ENCODE data around the gene ACSM6. TPM values are rescaled to one million over a fixed set of nuclear protein-coding genes. Genes with fewer than 3 reads are reported as not detected.
A peak's percentile ranks its signal among the peaks of the same experiment; 100 is the strongest.

ACSM6 gene
- total RNA-seq, 4 donors from 2014 or later: not detected

- DNase-seq (no peak), ATAC-seq (no peak)
- TF ChIP-seq CTCF (IDR thresholded peaks at IDR 0.05 in 4 of 5, conservative IDR thresholded peaks at IDR 0.05 in 1 of 5) (peak in 4 of 5 experiments; percentile 17 to 46 (median 26)), POLR2A (IDR thresholded peaks at IDR 0.05) (no peak)
- H3K27ac ChIP-seq: peak overlapping the region in 3 of 4 donors; percentile 44 to 74 (median 48)
- no peaks in the 10 kb centered on the region for H3K9me3 ChIP-seq
- H3K4me3 ChIP-seq: no peak overlapping the region
- H3K4me1 ChIP-seq: peaks cover 16 to 35% of the 10 kb centered on the region in 2 donors
- in situ Hi-C loops (cut with MboI; ENCODE audit: low sequenced_read_pairs in 4 of 4) (loop anchor here in 3 of 4 donors (5.0 to 25.0 kb wide), 3 partner anchors 120 to 370 kb away; no protein-coding TSS in a partner anchor), intact Hi-C loops (cut with DNase I; ENCODE audit: low total_unique reads) (no loop called here)
- no peaks in the 10 kb centered on the region for H3K27me3 ChIP-seq
- H3K36me3 ChIP-seq: peaks cover 10 to 72% of the 10 kb centered on the region in 2 donors
These were observed 48.7 kb downstream of the ACSM6 start for GRCh38 chr10:95242581-95243317.

- intact Hi-C loops (cut with DNase I; ENCODE audit: low total_unique reads): no loop called here
- Histone ChIP-seq H3K4me1 (peaks cover 22 to 41% of the 10 kb centered on the region in 2 donors), H3K27ac (peak overlapping the region in 3 of 4 donors; percentile 44 to 74 (median 48)), H3K36me3 (peaks cover 9 to 67% of the 10 kb centered on the region in 2 donors), H3K27me3 (no peaks in the 10 kb centered on the region), H3K4me3 (no peak overlapping the region), H3K9me3 (no peaks in the 10 kb centered on the region)
- ATAC-seq (no peak), DNase-seq (no peak)
- in situ Hi-C loops (cut with MboI; ENCODE audit: low sequenced_read_pairs in 4 of 4): loop anchor here in 3 of 4 donors (5.0 to 25.0 kb wide), 3 partner anchors 119 to 369 kb away; no protein-coding TSS in a partner anchor
- no peak for TF ChIP-seq POLR2A (IDR thresholded peaks at IDR 0.05)
- no peak for TF ChIP-seq CTCF (IDR thresholded peaks at IDR 0.05 in 4 of 5, conservative IDR thresholded peaks at IDR 0.05 in 1 of 5)
These were observed 49.2 kb downstream of the ACSM6 start for GRCh38 chr10:95243318-95243617.

GRCh38 chr10:95244152-95244551, 50.1 kb downstream of the ACSM6 start:
- peak overlapping the region in 3 of 4 donors; percentile 44 to 85 (median 74) for H3K27ac ChIP-seq
- intact Hi-C loops (cut with DNase I; ENCODE audit: low total_unique reads): no loop called here
- in situ Hi-C loops (cut with MboI; ENCODE audit: low sequenced_read_pairs in 4 of 4): loop anchor here in 3 of 4 donors (5.0 to 25.0 kb wide), 3 partner anchors 118 to 368 kb away; no protein-coding TSS in a partner anchor
- peaks cover 6 to 58% of the 10 kb centered on the region in 2 donors for H3K36me3 ChIP-seq
- H3K4me1 ChIP-seq: peaks cover 30 to 50% of the 10 kb centered on the region in 2 donors
- H3K4me3 ChIP-seq: no peak overlapping the region
- no peak for TF ChIP-seq POLR2A (IDR thresholded peaks at IDR 0.05)
- no peak for TF ChIP-seq CTCF (IDR thresholded peaks at IDR 0.05 in 4 of 5, conservative IDR thresholded peaks at IDR 0.05 in 1 of 5)
- DNase-seq (no peak), ATAC-seq (no peak)
- no peaks in the 10 kb centered on the region for H3K27me3 ChIP-seq
- H3K9me3 ChIP-seq: no peaks in the 10 kb centered on the region

- Histone ChIP-seq H3K36me3 (peaks cover 6 to 45% of the 10 kb centered on the region in 2 donors), H3K27me3 (no peaks in the 10 kb centered on the region), H3K27ac (peak overlapping the region; percentile 23 to 85 (median 78)), H3K9me3 (no peaks in the 10 kb centered on the region), H3K4me3 (no peak overlapping the region), H3K4me1 (peaks cover 44 to 63% of the 10 kb centered on the region in 2 donors)
- TF ChIP-seq POLR2A (IDR thresholded peaks at IDR 0.05) (no peak), CTCF (IDR thresholded peaks at IDR 0.05 in 4 of 5, conservative IDR thresholded peaks at IDR 0.05 in 1 of 5) (no peak)
- no peak for DNase-seq
- in situ Hi-C loops (cut with MboI; ENCODE audit: low sequenced_read_pairs in 4 of 4) (loop anchor here in 3 of 4 donors (5.0 to 25.0 kb wide), 3 partner anchors 117 to 367 kb away; no protein-coding TSS in a partner anchor), intact Hi-C loops (cut with DNase I; ENCODE audit: low total_unique reads) (loop anchor here (1.0 to 5.0 kb wide), 2 partner anchors 42 to 118 kb away; no protein-coding TSS in a partner anchor)
- no peak for ATAC-seq
These were observed 51.5 kb downstream of the ACSM6 start for GRCh38 chr10:95245425-95246055.
